HG02571 (cell line): ENCODE data around the gene NEGR1.

Experiments
- ATAC-seq: cut with Tn5 transposase; IDR thresholded peaks from one replicate; pipeline ENCODE4 v1.9.1; 2021; ENCODE audit warnings: mild to moderate bottlenecking, moderate library complexity; ENCODE audit not compliant: unreplicated experiment

The NEGR1 gene

DNA sequence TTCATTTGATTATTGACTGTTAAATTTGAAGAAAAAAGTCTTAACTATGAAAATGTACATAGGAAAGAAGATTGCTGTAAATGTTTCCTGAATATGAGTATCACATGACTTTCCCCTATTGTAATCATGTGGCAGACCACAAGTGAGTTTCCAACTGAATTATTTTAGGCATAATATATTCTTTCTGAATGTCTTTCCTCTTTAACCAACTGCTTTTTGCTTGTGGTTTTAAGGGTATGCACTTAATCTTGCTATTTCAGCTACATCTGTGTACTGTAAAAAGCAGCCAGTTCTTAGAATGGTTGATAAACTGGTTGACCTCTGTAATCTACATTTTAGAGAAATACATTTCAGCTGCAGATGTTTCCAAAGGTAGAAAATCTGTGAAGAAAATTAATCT lies 400.7 kb downstream of the NEGR1 start:
- ATAC-seq: no peak

- no peak for ATAC-seq
These were observed 413.0 kb downstream of the NEGR1 start for GRCh38 chr1:71869326-71869725.

DNA sequence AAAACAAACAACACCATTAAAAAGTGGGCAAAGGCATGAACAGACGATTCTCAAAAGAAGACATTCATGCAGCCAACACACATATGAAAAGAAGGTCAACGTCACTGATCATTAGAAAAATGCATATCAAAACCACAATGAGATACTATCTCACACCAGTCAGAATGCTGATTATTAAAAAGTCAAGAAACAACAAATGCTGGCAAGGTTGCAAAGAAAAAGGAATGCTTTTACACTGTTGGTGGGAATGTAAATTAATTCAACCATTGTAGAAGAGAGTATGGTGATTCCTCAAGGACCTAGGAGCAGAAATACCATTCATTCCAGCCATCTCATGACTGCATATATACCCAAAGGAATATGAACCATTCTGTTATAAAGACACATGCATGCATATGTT lies 419.6 kb downstream of the NEGR1 start:
- ATAC-seq: no peak

- no peak for ATAC-seq
These were observed 421.3 kb downstream of the NEGR1 start for GRCh38 chr1:71861022-71861421.

GRCh38 chr1:71859806-71860205 lies 422.5 kb downstream of the NEGR1 start:
- no peak for ATAC-seq

DNA sequence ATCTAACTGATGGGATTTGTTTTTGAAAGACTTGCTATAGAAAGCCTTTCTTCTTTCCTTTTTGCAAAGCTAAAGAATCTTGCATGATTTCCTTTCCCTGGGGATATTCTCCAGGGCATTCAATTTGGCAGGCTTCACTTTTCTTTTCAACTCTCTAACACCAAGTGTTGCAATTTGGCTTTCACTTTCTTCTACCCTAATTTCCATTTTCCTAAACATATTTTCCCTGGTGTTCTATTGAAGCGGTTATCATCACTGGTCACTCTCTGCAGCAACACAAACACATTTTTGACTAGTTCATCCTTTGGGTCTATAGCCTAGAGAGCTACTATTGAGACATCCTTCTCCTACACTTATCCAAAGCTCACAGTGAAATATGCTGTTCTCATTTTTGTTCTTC lies 424.5 kb downstream of the NEGR1 start:
- no peak for ATAC-seq

- no peak for ATAC-seq
These were observed 429.0 kb downstream of the NEGR1 start for GRCh38 chr1:71853360-71853759.

- ATAC-seq: no peak
These were observed 431.4 kb downstream of the NEGR1 start for GRCh38 chr1:71850936-71851335.

DNA sequence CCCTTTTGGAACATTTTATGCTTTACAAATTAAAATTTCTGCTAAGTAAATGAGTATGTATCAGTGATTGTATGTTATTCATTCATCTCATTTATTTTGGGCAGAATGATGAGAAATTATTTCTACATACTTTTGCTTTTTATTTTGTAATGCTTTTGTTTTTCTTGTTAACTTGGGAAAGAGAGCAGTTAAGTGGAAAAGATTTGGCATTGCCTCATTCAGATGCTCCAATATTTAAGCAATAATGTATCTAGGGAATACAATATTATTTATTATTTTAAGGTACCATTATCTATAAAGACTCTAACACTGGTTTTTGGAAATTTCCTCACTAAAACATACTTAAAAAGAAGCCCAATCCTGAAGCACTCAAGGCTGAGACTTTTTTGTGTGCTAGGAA lies 431.8 kb downstream of the NEGR1 start:
- ATAC-seq: no peak

DNA sequence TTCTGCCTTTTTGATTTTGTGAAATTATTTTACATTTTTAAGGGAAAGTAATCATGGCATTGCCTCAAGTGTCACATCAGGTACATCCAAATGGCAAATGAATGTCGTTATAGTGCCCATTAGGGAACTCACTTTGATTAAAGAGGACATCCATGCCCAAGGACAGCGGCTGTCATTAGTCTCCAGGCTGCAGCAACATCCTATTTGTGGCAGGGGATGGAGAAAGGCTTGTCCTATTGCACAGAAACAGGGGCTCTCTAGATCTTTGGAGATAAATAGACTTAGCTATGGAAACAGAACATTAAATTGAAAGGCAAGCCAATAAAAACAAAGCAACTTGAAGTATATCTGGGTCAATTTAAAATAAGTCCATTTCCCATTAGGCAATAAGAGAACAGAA lies 439.3 kb downstream of the NEGR1 start:
- no peak for ATAC-seq

GRCh38 chr1:71839876-71840275 lies 442.5 kb downstream of the NEGR1 start:
- no peak for ATAC-seq

DNA sequence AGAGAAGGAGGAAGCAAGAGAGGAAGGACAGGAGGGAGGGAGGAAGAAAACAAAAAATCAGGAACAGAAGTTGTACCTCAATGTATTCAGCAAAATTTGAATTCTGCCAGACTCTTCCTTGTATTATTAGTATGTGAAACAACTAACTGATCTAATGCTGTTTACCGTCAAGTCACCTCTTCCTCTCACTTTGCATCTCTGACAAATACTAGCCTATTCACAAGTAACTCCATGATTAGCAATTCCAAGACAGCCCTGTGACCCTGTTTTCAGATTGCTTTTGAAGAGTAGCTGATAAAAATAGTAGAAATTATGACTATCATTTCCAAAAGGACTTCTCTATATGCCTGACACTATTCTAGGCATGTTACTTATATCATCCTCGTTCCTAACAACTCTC lies 445.4 kb downstream of the NEGR1 start:
- ATAC-seq: no peak

DNA sequence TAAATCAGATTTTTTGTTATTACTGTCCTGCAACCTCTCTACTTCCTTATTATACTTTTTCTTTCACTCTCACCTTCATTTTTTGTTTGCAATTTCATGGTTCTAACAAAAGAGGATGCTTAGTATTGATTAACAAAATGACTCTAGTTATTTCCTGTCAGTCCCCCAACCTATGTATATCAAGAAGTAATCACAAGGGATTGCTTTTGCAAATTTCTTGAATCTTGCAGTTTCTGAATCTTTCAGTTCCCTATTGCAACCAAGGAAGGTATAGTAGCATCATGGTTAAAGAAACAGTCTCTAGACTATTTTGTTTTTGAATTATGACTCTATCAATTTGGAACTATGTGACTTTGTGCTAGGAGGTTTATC lies 446.9 kb downstream of the NEGR1 start:
- no peak for ATAC-seq

GRCh38 chr1:71834601-71835441 lies 447.5 kb downstream of the NEGR1 start:
- ATAC-seq: no peak

- ATAC-seq: no peak
These were observed 450.7 kb downstream of the NEGR1 start for GRCh38 chr1:71831646-71832045.

GRCh38 chr1:71829346-71829745 lies 453.0 kb downstream of the NEGR1 start:
- ATAC-seq: no peak

GRCh38 chr1:71828431-71829012 lies 453.8 kb downstream of the NEGR1 start:
- ATAC-seq: no peak

- no peak for ATAC-seq
These were observed 458.5 kb downstream of the NEGR1 start for GRCh38 chr1:71823708-71824305.

DNA sequence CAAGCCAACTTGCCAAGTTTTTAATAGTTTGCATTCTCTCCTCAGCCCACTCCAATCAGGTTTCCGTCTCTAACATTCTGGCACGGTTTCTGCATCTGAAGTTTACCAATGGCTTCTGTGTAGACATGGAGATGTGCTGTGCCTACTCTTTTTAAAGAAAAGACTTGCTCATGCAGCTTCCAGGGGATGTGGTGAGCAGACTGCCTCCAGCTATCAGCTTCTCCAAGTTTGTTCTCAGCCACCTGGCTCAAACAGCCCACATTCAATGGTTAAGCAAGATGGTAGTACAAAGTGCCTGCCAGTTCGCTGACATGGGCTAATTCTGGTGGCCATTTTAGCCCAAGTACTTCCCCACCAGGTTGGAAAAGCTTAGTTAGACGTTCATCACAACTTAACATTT lies 465.3 kb downstream of the NEGR1 start:
- no peak for ATAC-seq

DNA sequence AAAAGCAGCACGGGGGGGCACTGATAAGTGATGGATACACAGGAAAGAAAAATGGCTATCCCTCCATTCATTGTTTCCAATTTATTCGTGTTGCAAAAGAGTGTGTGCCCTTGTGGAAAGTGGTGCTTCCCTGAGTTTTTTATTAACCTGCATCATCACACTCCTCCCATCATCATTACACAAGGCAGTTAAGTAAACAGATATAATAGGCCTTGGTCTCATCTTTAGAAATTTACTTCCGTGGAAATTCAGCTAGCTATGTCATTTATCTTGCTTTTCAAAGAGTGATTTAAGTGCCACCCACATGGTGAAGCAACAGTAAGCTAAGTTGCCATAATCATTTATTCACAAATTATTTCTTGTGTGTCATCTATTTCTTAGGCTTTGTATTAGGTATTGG lies 473.3 kb downstream of the NEGR1 start:
- no peak for ATAC-seq

DNA sequence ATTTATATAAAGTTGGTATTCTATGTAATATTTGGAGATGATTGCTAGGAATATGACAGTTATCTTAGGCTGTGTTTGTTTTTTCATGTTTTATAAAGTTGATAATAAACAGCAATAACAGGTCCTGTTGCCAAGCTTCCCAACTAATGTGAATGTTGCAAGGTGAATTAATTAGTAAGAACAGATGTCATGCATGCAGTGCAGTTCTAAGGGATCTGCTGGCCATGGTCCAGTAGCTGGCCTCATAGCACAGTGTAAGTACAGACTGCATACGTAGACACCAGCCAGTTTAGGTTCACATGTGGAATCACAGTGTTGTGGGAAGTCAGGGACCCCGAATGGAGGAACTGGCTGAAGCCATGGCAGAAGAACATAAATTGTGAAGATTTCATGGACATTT lies 478.2 kb downstream of the NEGR1 start:
- no peak for ATAC-seq

DNA sequence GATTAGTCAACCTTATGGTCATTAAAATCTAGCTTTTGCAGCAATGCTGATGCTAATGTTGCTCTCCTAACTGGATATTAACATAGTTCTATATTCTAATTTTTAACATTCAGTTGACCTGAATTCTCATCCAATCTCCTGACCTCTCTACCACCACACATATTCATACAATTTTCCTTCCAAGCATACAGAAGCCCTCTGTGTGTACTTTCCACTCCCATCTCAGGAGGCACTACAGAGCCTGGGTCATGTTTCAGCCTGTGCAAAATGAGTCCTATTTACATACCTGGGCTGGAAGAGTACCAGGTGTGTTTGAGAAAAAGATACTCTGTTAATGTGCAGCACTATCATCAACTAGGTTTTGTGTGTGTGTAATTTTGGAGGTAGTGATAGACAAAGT lies 486.3 kb downstream of the NEGR1 start:
- no peak for ATAC-seq
